ENCODE results near the gene MEF2D.

MEF2D gene

GRCh38 chr1:156486421-156487344, 13.9 kb downstream of the MEF2D start:
- DNase-seq = peak; percentile 61

- DNase-seq = no peak
These were observed 14.6 kb downstream of the MEF2D start for GRCh38 chr1:156485984-156486383.

GRCh38 chr1:156484480-156485058, 16.0 kb downstream of the MEF2D start:
- no peak for DNase-seq

- DNase-seq = no peak
These were observed 17.2 kb downstream of the MEF2D start for GRCh38 chr1:156483397-156483796.

- no peak for DNase-seq
These were observed 18.3 kb downstream of the MEF2D start for GRCh38 chr1:156482276-156482675.

GRCh38 chr1:156481527-156481926, 19.0 kb downstream of the MEF2D start:
- DNase-seq = no peak

GRCh38 chr1:156480411-156481192, 20.0 kb downstream of the MEF2D start:
- peak; percentile 74 for DNase-seq

- DNase-seq = no peak
These were observed 20.6 kb downstream of the MEF2D start for GRCh38 chr1:156480016-156480370.

GRCh38 chr1:156479093-156480015, 21.2 kb downstream of the MEF2D start:
- no peak for DNase-seq

- DNase-seq = no peak
These were observed 22.3 kb downstream of the MEF2D start for GRCh38 chr1:156478250-156478627.

GRCh38 chr1:156477526-156478249, 22.9 kb downstream of the MEF2D start:
- no peak for DNase-seq

GRCh38 chr1:156476501-156477298, 23.9 kb downstream of the MEF2D start:
- no peak for DNase-seq

- DNase-seq = no peak
These were observed 24.7 kb downstream of the MEF2D start for GRCh38 chr1:156475568-156476500.

- DNase-seq = no peak
These were observed 25.6 kb downstream of the MEF2D start for GRCh38 chr1:156474966-156475365.

- DNase-seq = no peak
These were observed 28.8 kb downstream of the MEF2D start for GRCh38 chr1:156471496-156472490.

- no peak for DNase-seq
These were observed 30.1 kb downstream of the MEF2D start for GRCh38 chr1:156470473-156470872.

GRCh38 chr1:156468693-156469345, 31.8 kb downstream of the MEF2D start:
- DNase-seq = no peak

GRCh38 chr1:156467906-156468305, 32.7 kb downstream of the MEF2D start:
- no peak for DNase-seq

Measured in eye (tissue), 1 donor.